Measurements from ENCODE around the gene C1QTNF9B.

GRCh38 chr13:23889615-23890607 lies 7.4 kb downstream of the C1QTNF9B start:
- TF ChIP-seq POLR2A (IDR thresholded peaks at IDR 0.05; ENCODE audit: low read depth, low read length): no peak
- no peak for TF ChIP-seq POLR2AphosphoS5 (IDR thresholded peaks at IDR 0.05; ENCODE audit: low read depth, low read length)
- no peak for TF ChIP-seq TAF1 (IDR thresholded peaks at IDR 0.05; ENCODE audit: borderline replicate concordance, low read depth, low read length)

Measured in GM12892 (cell line).